ENCODE measurements around the gene RMRP. TPM values are rescaled to one million over a fixed set of nuclear protein-coding genes. Genes with fewer than 3 reads are reported as not detected.
"Not testable (repeated sequence)": the region's sequence is repeated elsewhere in the genome, so short reads cannot be mapped to it uniquely, and the experiment has no call there.

The RMRP gene
- polyA plus RNA-seq, 1 donor (not counting 4 experiments of a cell fraction or from before 2014, with no cell fraction given) = 21.6 TPM

- H3K27me3 ChIP-seq (ENCODE audit: control insufficient read depth, extremely low read depth, insufficient read depth, low read length); H3K79me2 ChIP-seq (ENCODE audit: control insufficient read depth, insufficient read depth, low read length); H3K4me3 ChIP-seq (ENCODE audit: control insufficient read depth in 2 of 3, extremely low read depth in 1 of 3, insufficient read depth in 2 of 3, low read depth in 1 of 3, low read length in 3 of 3); H3K4me2 ChIP-seq (ENCODE audit: control insufficient read depth, extremely low read depth, insufficient read depth, low read depth, low read length); H4K20me1 ChIP-seq (ENCODE audit: control insufficient read depth, extremely low read depth, insufficient read depth, low read length); DNase-seq (ENCODE audit: low read depth, low spot score); FAIRE-seq; H2AFZ ChIP-seq (ENCODE audit: control insufficient read depth, low read length); dilution Hi-C loops (cut with MboI; ENCODE audit: extremely low pct_ligation_motif_present, low sequenced_read_pairs); H3K36me3 ChIP-seq (ENCODE audit: control insufficient read depth in 2 of 2, extremely low read depth in 1 of 2, insufficient read depth in 2 of 2, low read length in 2 of 2); H3K9me1 ChIP-seq (ENCODE audit: control insufficient read depth, extremely low read depth, insufficient read depth, low read length); H3K4me1 ChIP-seq (ENCODE audit: control insufficient read depth, extremely low read depth, insufficient read depth, low read length); H3K27ac ChIP-seq (ENCODE audit: control insufficient read depth, insufficient read depth, low read length); H3K9ac ChIP-seq (ENCODE audit: control insufficient read depth, extremely low read depth, insufficient read depth, low read length); H3K9me3 ChIP-seq (ENCODE audit: control insufficient read depth, low read depth, low read length): not testable (repeated sequence)
These were observed 17.4 kb downstream of the RMRP start for GRCh38 chr9:35640431-35640830.

- no peak overlapping the region for H3K27ac ChIP-seq (ENCODE audit: control insufficient read depth, insufficient read depth, low read length)
These were observed 18.2 kb downstream of the RMRP start for GRCh38 chr9:35639631-35640030.

GRCh38 chr9:35639225-35639624 lies 18.6 kb downstream of the RMRP start:
- dilution Hi-C loops (cut with MboI; ENCODE audit: extremely low pct_ligation_motif_present, low sequenced_read_pairs); FAIRE-seq: not testable (repeated sequence)

More at GRCh38 chr9:35639631-35640030, 18.2 kb downstream of the RMRP start:
- DNase-seq (ENCODE audit: low read depth, low spot score) (no peak), FAIRE-seq (no peak)
- Histone ChIP-seq H3K4me3 (ENCODE audit: control insufficient read depth in 2 of 3, extremely low read depth in 1 of 3, insufficient read depth in 2 of 3, low read depth in 1 of 3, low read length in 3 of 3) (no peak overlapping the region), H3K79me2 (ENCODE audit: control insufficient read depth, insufficient read depth, low read length) (no peaks in the 10 kb centered on the region), H3K9me1 (ENCODE audit: control insufficient read depth, extremely low read depth, insufficient read depth, low read length) (no peaks in the 10 kb centered on the region), H3K9me3 (ENCODE audit: control insufficient read depth, low read depth, low read length) (no peaks in the 10 kb centered on the region), H3K27me3 (ENCODE audit: control insufficient read depth, extremely low read depth, insufficient read depth, low read length) (no peaks in the 10 kb centered on the region), H4K20me1 (ENCODE audit: control insufficient read depth, extremely low read depth, insufficient read depth, low read length) (no peaks in the 10 kb centered on the region), H3K9ac (ENCODE audit: control insufficient read depth, extremely low read depth, insufficient read depth, low read length) (no peak overlapping the region), H3K4me2 (ENCODE audit: control insufficient read depth, extremely low read depth, insufficient read depth, low read depth, low read length) (no peak overlapping the region), H3K36me3 (ENCODE audit: control insufficient read depth in 2 of 2, extremely low read depth in 1 of 2, insufficient read depth in 2 of 2, low read length in 2 of 2) (no peaks in the 10 kb centered on the region), H2AFZ (ENCODE audit: control insufficient read depth, low read length) (no peak overlapping the region), H3K4me1 (ENCODE audit: control insufficient read depth, extremely low read depth, insufficient read depth, low read length) (no peaks in the 10 kb centered on the region)
- TF ChIP-seq EZH2 (IDR thresholded peaks at IDR 0.05; ENCODE audit: low read length) (no peak), CTCF (optimal IDR thresholded peaks at IDR 0.05 in 1 of 3, IDR thresholded peaks at IDR 0.05 in 1 of 3, conservative IDR thresholded peaks at IDR 0.05 in 1 of 3; ENCODE audit: extremely low read depth in 1 of 3, insufficient read depth in 2 of 3, low read length in 3 of 3) (no peak)
- dilution Hi-C loops (cut with MboI; ENCODE audit: extremely low pct_ligation_motif_present, low sequenced_read_pairs) = no loop called here

GRCh38 chr9:35638751-35639150 lies 19.1 kb downstream of the RMRP start:
- H3K36me3 ChIP-seq (ENCODE audit: control insufficient read depth in 2 of 2, extremely low read depth in 1 of 2, insufficient read depth in 2 of 2, low read length in 2 of 2); H3K9me3 ChIP-seq (ENCODE audit: control insufficient read depth, low read depth, low read length); FAIRE-seq; H3K9ac ChIP-seq (ENCODE audit: control insufficient read depth, extremely low read depth, insufficient read depth, low read length); H3K79me2 ChIP-seq (ENCODE audit: control insufficient read depth, insufficient read depth, low read length); H3K9me1 ChIP-seq (ENCODE audit: control insufficient read depth, extremely low read depth, insufficient read depth, low read length); H3K27ac ChIP-seq (ENCODE audit: control insufficient read depth, insufficient read depth, low read length); H3K4me2 ChIP-seq (ENCODE audit: control insufficient read depth, extremely low read depth, insufficient read depth, low read depth, low read length); dilution Hi-C loops (cut with MboI; ENCODE audit: extremely low pct_ligation_motif_present, low sequenced_read_pairs); H2AFZ ChIP-seq (ENCODE audit: control insufficient read depth, low read length); H3K4me1 ChIP-seq (ENCODE audit: control insufficient read depth, extremely low read depth, insufficient read depth, low read length); H3K4me3 ChIP-seq (ENCODE audit: control insufficient read depth in 2 of 3, extremely low read depth in 1 of 3, insufficient read depth in 2 of 3, low read depth in 1 of 3, low read length in 3 of 3); H3K27me3 ChIP-seq (ENCODE audit: control insufficient read depth, extremely low read depth, insufficient read depth, low read length); DNase-seq (ENCODE audit: low read depth, low spot score); H4K20me1 ChIP-seq (ENCODE audit: control insufficient read depth, extremely low read depth, insufficient read depth, low read length): not testable (repeated sequence)

More at GRCh38 chr9:35639225-35639624, 18.6 kb downstream of the RMRP start:
- not testable (repeated sequence) for H3K9me1 ChIP-seq (ENCODE audit: control insufficient read depth, extremely low read depth, insufficient read depth, low read length); H3K9me3 ChIP-seq (ENCODE audit: control insufficient read depth, low read depth, low read length); H2AFZ ChIP-seq (ENCODE audit: control insufficient read depth, low read length); H3K4me2 ChIP-seq (ENCODE audit: control insufficient read depth, extremely low read depth, insufficient read depth, low read depth, low read length); H3K9ac ChIP-seq (ENCODE audit: control insufficient read depth, extremely low read depth, insufficient read depth, low read length); H3K27me3 ChIP-seq (ENCODE audit: control insufficient read depth, extremely low read depth, insufficient read depth, low read length); H3K4me1 ChIP-seq (ENCODE audit: control insufficient read depth, extremely low read depth, insufficient read depth, low read length); H3K79me2 ChIP-seq (ENCODE audit: control insufficient read depth, insufficient read depth, low read length); H4K20me1 ChIP-seq (ENCODE audit: control insufficient read depth, extremely low read depth, insufficient read depth, low read length); H3K36me3 ChIP-seq (ENCODE audit: control insufficient read depth in 2 of 2, extremely low read depth in 1 of 2, insufficient read depth in 2 of 2, low read length in 2 of 2); DNase-seq (ENCODE audit: low read depth, low spot score); H3K4me3 ChIP-seq (ENCODE audit: control insufficient read depth in 2 of 3, extremely low read depth in 1 of 3, insufficient read depth in 2 of 3, low read depth in 1 of 3, low read length in 3 of 3); H3K27ac ChIP-seq (ENCODE audit: control insufficient read depth, insufficient read depth, low read length)

Measured in keratinocyte (primary cell).